Measurements from ENCODE around the gene ATP9A.
"Not testable (repeated sequence)": the region's sequence is repeated elsewhere in the genome, so short reads cannot be mapped to it uniquely, and the experiment has no call there.

Gene ATP9A

DNA sequence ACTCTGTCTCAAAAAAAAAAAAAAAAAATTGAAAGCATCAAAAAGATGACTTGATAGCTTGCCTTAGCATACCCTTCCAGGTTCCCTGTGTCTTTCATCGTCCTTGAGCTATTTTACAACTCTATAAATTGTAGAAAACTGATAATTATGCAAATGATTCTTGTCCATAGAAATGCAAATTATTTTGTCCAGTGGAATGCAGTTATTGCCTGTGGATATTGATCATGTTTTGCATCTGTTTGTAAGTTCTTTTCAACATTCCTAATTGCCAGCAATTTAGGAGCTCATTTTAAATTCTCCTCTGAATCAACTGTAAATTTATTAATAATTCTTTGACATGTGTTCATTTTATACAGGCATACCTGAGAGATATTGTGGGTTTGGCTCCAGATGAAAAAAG is 7.1 kb upstream of the ATP9A start:
- no peak overlapping the region for H3K4me3 ChIP-seq (ENCODE audit: low read length)
- no peak for DNase-seq (ENCODE audit: low read depth)
- TF ChIP-seq, protein P1, sequence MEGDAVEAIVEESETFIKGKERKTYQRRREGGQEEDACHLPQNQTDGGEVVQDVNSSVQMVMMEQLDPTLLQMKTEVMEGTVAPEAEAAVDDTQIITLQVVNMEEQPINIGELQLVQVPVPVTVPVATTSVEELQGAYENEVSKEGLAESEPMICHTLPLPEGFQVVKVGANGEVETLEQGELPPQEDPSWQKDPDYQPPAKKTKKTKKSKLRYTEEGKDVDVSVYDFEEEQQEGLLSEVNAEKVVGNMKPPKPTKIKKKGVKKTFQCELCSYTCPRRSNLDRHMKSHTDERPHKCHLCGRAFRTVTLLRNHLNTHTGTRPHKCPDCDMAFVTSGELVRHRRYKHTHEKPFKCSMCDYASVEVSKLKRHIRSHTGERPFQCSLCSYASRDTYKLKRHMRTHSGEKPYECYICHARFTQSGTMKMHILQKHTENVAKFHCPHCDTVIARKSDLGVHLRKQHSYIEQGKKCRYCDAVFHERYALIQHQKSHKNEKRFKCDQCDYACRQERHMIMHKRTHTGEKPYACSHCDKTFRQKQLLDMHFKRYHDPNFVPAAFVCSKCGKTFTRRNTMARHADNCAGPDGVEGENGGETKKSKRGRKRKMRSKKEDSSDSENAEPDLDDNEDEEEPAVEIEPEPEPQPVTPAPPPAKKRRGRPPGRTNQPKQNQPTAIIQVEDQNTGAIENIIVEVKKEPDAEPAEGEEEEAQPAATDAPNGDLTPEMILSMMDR (IDR thresholded peaks at IDR 0.05; ENCODE audit: insufficient read depth, low read depth, low read length, missing control alignments): no peak

DNA sequence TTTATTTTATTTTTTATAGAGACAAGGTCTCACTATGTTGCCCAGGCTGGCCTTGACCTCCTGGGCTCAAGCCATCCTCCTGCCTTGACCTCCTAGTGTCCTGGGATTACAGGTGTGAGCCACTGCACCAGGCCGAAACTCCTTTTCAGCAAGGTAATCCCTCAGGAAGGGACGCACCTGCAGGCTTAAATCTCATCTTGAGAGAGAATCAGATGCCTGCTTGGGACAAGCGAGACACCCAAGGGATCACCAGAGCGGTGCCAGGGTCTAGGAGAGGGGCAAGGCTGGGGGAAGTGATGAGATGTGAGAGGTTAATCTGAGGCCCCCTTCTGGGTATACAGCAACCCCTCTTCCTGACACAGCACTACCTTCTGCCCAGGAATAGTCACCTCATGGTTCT is 4.0 kb upstream of the ATP9A start:
- H3K4me3 ChIP-seq (ENCODE audit: low read length): no peak overlapping the region
- DNase-seq (ENCODE audit: low read depth): no peak

DNA sequence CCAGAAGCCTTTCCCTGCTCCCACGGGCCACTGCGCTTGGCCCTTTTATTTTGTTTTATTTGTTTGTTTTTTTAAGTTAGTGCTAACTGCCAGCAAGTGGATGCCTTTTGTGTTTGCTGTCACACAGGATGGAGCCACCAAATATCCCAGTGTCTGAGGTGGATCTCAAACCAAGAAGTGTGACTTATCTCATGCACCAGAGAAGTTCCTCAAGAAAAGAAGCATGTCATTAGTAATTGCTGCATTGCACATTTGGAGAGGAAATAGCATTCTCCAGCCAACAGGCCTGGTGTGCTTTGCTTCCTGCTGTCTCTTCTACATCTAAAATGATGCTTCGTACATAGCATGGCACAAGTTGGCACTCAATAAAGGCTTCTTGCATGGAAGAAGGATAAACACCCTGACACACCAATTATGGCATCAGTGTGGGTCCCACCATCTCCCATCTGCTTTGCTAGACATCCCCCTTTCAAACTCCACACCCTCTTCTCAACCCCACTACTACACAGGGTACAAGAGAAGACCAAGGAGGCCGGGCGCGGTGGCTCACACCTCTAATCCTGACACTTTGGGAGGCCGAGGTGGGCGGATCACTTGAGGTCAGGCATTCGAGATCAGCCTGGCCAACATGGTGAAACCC is 1.9 kb upstream of the ATP9A start:
- TF ChIP-seq, protein P1 (IDR thresholded peaks at IDR 0.05; ENCODE audit: insufficient read depth, low read depth, low read length, missing control alignments): no peak
- H3K4me3 ChIP-seq (ENCODE audit: low read length): no peak overlapping the region
- no peak for DNase-seq (ENCODE audit: low read depth)

More for the DNA sequence above, 4.0 kb upstream of the ATP9A start:
- TF ChIP-seq, protein P1 (IDR thresholded peaks at IDR 0.05; ENCODE audit: insufficient read depth, low read depth, low read length, missing control alignments): no peak

DNA sequence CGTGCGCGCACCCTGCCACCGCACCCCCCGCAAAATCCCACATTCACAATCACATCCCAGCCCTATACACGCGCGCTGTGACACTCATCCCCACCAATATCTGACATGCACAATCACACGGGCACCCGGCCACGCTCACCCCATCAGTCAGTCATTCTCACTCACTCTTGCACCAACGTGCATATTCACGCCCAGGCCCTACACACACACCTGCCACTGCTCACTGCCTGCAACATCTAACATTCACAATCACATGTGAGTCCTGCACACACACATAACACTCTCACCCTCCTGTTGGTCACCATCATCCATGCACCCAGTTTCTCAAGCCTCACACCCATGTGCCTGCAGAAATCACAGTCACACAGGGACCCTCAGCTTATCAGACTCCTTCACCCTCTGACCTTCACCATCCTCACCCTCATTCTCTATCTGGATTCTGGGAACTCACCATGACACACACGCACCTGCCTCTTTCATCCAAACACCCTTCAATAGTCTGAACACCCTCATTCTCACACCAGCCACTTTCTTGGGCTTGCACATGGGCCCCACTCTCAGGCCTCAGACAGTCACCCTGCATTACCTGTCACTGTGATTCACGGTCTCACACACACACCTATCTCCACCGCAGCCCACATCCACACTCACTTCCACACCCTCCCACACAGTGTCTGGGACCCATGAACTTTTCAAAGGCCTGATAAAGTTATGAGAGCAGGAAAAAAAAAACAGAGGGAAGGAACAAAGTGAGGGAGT is 748 bp upstream of the ATP9A start:
- no peak overlapping the region for H3K4me3 ChIP-seq (ENCODE audit: low read length)
- no peak for DNase-seq (ENCODE audit: low read depth)
- TF ChIP-seq, protein P1 (IDR thresholded peaks at IDR 0.05; ENCODE audit: insufficient read depth, low read depth, low read length, missing control alignments): no peak

DNA sequence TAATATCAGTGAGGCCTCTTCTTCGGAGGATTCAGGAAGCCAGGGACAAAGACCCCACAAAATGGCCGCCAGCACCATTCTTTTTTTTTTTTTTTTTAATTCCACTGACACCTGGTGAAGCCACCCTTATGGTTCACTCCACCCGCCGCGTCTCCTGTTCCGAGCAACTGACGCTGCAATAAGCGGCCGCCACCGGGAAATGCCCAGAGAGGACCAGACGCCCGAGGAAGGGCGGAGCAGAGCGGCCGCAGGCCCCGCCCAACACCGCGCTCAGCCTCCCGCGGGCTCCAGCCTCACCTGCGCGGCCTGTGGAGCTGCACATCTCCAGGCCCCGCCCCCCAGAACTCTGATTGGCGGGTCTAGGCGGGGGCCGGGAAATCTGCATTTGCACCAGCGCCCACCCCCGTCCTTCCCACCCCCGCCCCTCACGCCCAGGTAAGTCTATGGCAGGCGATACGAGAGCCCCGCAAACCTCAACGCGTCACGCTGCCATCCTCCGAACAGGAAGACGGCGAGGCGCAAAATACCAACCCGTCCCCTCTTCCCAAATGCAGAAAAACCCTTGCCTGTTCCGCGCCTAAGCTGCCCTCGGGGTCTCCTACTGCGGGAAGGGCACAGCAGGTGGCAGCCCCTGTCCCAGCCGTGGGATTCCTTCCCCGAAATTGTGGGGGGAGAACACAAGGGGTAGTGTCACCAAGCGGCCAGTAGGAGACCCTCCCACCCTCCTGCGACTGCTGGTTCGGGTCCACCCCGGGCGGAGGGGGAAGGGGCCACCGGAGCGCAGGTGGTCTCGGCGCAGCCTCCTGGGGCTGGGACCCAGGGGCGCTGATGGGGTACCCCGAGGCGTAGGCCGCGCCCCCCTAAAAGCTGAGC is 960 bp downstream of the ATP9A start:
- TF ChIP-seq, protein P1 (IDR thresholded peaks at IDR 0.05; ENCODE audit: insufficient read depth, low read depth, low read length, missing control alignments): peak; percentile 32
- peak overlapping the region; percentile 68 for H3K4me3 ChIP-seq (ENCODE audit: low read length)
- peak; percentile 86 for DNase-seq (ENCODE audit: low read depth)

DNA sequence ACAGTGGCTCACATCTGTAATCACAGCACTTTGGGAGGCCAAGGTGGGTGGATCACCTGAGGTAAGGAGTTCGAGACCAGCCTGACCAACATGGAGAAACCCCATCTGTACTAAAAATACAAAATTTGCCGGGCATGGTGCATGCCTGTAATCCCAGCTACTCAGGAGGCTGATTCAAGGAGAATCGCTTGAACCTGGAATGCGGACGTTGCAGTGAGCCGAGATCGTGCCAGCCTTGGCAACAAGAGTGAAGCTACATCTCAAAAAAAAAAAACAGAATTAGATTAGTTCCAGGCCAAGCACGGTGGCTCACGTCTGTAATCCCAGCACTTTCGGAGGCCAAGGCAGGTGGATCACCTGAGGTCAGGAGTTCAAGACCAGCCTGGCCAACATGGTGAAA is 2.8 kb downstream of the ATP9A start:
- not testable (repeated sequence) for H3K4me3 ChIP-seq (ENCODE audit: low read length); DNase-seq (ENCODE audit: low read depth)

DNA sequence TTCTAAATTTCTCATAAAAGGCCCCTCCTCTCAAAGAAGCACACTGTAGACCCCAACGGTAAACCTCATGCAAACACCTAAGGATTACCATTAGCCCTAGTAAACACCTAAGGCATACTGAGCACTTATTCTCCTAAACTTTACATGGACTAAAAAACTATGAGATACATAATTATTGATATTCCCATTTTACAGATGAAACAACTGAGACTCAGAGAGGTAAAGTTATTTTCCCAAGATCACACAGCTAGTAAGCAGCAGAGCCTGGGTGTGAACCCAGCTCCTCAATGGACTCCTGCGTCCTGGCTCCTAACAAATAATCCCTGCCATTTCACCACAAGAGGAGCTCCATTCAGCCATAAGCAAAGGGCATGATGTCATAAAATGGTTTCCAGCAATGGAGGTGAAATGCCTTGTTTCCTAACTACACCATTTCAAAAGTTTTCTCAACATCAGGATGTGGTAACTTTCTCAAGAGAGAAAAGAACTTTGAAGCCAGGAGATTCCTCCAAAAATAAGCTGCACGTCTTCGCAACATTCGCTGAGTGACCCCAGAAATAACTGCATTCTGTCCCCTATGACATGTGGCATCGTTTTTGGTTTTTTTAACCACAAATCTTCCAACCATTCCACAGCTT is 4.1 kb downstream of the ATP9A start:
- TF ChIP-seq, protein P1 (IDR thresholded peaks at IDR 0.05; ENCODE audit: insufficient read depth, low read depth, low read length, missing control alignments): no peak
- DNase-seq (ENCODE audit: low read depth): no peak

More for the DNA sequence above, 4.1 kb downstream of the ATP9A start:
- H3K4me3 ChIP-seq (ENCODE audit: low read length): no peak overlapping the region
